Measurements from ENCODE around the gene SCYGR5. TPM values are rescaled to one million over a fixed set of nuclear protein-coding genes. Genes with fewer than 3 reads are reported as not detected.

SCYGR5 gene
- total RNA-seq, 1 experiment from 2014 or later = not detected

DNA sequence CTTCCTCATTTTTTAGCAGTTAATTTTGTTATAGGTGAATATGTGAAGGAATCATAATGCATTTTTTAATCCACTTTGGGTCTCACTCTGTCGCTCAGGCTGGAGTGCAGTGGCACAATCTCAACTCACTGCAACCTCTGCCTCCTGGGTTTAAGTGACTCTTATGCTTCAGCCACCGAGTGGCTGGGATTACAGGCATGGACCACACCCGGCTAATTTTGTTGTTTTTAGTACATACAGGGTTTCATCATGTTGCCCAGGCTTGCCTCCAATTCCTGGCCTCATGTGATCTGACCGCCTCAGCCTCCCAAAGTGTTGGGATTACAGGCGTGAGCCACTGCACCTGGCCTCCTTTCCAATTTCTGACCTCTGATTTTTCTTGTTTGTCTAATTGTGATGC is 17.7 kb downstream of the SCYGR5 start:
- no TSS peak for BruUV-seq (replicated peaks)
- Histone ChIP-seq H3K9ac (ENCODE audit: low read length) (no peak overlapping the region), H3K79me2 (ENCODE audit: insufficient read depth, low read length) (no peaks in the 10 kb centered on the region), H3K4me2 (ENCODE audit: low read length) (no peak overlapping the region), H3K4me3 (replicated peaks in 1 of 2; ENCODE audit: low read depth in 1 of 2, low read length in 2 of 2) (no peak overlapping the region), H3K4me1 (ENCODE audit: control insufficient read depth in 1 of 2, insufficient read depth in 2 of 2, low read length in 2 of 2) (no peaks in the 10 kb centered on the region), H2AFZ (ENCODE audit: low read depth, low read length, poor library complexity, severe bottlenecking) (no peak overlapping the region), H3K36me3 (ENCODE audit: control insufficient read depth in 1 of 2, insufficient read depth in 2 of 2, low read length in 2 of 2) (no peaks in the 10 kb centered on the region), H3K9me2 (ENCODE audit: insufficient read depth) (no peaks in the 10 kb centered on the region), H3K27ac (ENCODE audit: low read depth, low read length) (no peak overlapping the region), H3K9me3 (ENCODE audit: control insufficient read depth in 1 of 2, insufficient read depth in 1 of 2, low read depth in 1 of 2, low read length in 2 of 2) (no peaks in the 10 kb centered on the region), H3K27me3 (ENCODE audit: insufficient read depth, low read length) (no peaks in the 10 kb centered on the region), H4K20me1 (ENCODE audit: insufficient read depth) (no peaks in the 10 kb centered on the region)
- intact Hi-C loops (cut with micrococcal nuclease) = no loop called here
- no peak for ATAC-seq
- ChIA-PET CTCF (no interaction called here), POLR2A (no interaction called here), RAD21 (ENCODE audit: low non-redundant PET in 1 of 2, low total read pairs in 2 of 2, uncharacterized antibody in 2 of 2, unreplicated experiment in 2 of 2) (no interaction called here)
- no peak for TF ChIP-seq JUND (IDR thresholded peaks at IDR 0.05)
- no peak for DNase-seq (ENCODE audit: low read depth, low spot score)

DNA sequence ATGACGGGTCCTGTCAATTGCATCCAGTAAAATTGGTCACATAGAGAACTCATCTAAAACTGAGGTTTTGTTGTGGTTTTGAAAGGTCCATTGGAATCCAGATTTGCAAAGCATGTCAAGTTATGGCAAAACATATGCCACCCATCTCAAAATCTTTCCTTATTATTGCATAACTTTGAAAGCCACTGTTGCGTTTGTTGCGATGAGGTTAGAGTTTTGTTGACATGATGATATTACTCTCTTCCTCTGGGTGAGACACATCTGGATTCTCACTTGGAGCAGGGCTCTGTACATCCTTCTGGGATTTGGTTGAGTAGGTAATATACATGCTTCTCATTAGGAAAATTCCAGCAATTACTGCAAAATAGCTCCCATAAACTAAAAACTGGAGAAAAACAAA is 20.6 kb downstream of the SCYGR5 start:
- H4K20me1 ChIP-seq (ENCODE audit: insufficient read depth) = no peaks in the 10 kb centered on the region
- H3K9me3 ChIP-seq (ENCODE audit: control insufficient read depth in 1 of 2, insufficient read depth in 1 of 2, low read depth in 1 of 2, low read length in 2 of 2) = no peaks in the 10 kb centered on the region
- BruUV-seq (replicated peaks) = no TSS peak
- no peaks in the 10 kb centered on the region for H3K4me1 ChIP-seq (ENCODE audit: control insufficient read depth in 1 of 2, insufficient read depth in 2 of 2, low read length in 2 of 2)
- no peaks in the 10 kb centered on the region for H3K36me3 ChIP-seq (ENCODE audit: control insufficient read depth in 1 of 2, insufficient read depth in 2 of 2, low read length in 2 of 2)
- no peaks in the 10 kb centered on the region for H3K79me2 ChIP-seq (ENCODE audit: insufficient read depth, low read length)
- no peak overlapping the region for H3K4me3 ChIP-seq (replicated peaks in 1 of 2; ENCODE audit: low read depth in 1 of 2, low read length in 2 of 2)
- CTCF ChIA-PET = no interaction called here
- no peak overlapping the region for H3K9ac ChIP-seq (ENCODE audit: low read length)
- no peaks in the 10 kb centered on the region for H3K9me2 ChIP-seq (ENCODE audit: insufficient read depth)
- H3K27me3 ChIP-seq (ENCODE audit: insufficient read depth, low read length) = 0 out of 2 replicates have a peak, but pooled peaks cover 2% of the 10 kb centered on the region
- no peak for TF ChIP-seq SP1 (IDR thresholded peaks at IDR 0.05; ENCODE audit: low read depth)
- no peak for TF ChIP-seq POLR2AphosphoS5 (IDR thresholded peaks at IDR 0.05; ENCODE audit: low read depth, low read length)
- no peak for TF ChIP-seq ZNF274 (IDR thresholded peaks at IDR 0.05; ENCODE audit: low read depth, low read length)
- no peak for TF ChIP-seq YY1 (IDR thresholded peaks at IDR 0.05; ENCODE audit: extremely low read depth, insufficient replicate concordance, low read depth, low read length)
- no peak for TF ChIP-seq SRF (IDR thresholded peaks at IDR 0.05; ENCODE audit: low read depth)
- no peak for TF ChIP-seq EZH2 (IDR thresholded peaks at IDR 0.05)
- no peak for TF ChIP-seq RAD21 (IDR thresholded peaks at IDR 0.05; ENCODE audit: low read depth)
- TF ChIP-seq EZH2phosphoT487 (IDR thresholded peaks at IDR 0.05; ENCODE audit: borderline replicate concordance) = no peak
- TF ChIP-seq, protein P1, sequence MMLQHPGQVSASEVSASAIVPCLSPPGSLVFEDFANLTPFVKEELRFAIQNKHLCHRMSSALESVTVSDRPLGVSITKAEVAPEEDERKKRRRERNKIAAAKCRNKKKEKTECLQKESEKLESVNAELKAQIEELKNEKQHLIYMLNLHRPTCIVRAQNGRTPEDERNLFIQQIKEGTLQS (IDR thresholded peaks at IDR 0.05) = no peak
- TF ChIP-seq JUND (IDR thresholded peaks at IDR 0.05) = no peak
- no peak for TF ChIP-seq ELF1 (IDR thresholded peaks at IDR 0.05; ENCODE audit: borderline replicate concordance, low read depth)
- POLR2A ChIA-PET = no interaction called here
- no peak for ATAC-seq
- intact Hi-C loops (cut with micrococcal nuclease) = no loop called here
- no peak overlapping the region for H3K4me2 ChIP-seq (ENCODE audit: low read length)
- no peak overlapping the region for H3K27ac ChIP-seq (ENCODE audit: low read depth, low read length)
- RAD21 ChIA-PET (ENCODE audit: low non-redundant PET in 1 of 2, low total read pairs in 2 of 2, uncharacterized antibody in 2 of 2, unreplicated experiment in 2 of 2) = no interaction called here
- no peak overlapping the region for H2AFZ ChIP-seq (ENCODE audit: low read depth, low read length, poor library complexity, severe bottlenecking)
- DNase-seq (ENCODE audit: low read depth, low spot score) = no peak

All from HCT116 (cell line).